ENCODE measurements around the gene PCAT7. TPM values are rescaled to one million over a fixed set of nuclear protein-coding genes. Genes with fewer than 3 reads are reported as not detected.

The PCAT7 gene
- total RNA-seq, 1 experiment from 2014 or later: 4.0 TPM

DNA sequence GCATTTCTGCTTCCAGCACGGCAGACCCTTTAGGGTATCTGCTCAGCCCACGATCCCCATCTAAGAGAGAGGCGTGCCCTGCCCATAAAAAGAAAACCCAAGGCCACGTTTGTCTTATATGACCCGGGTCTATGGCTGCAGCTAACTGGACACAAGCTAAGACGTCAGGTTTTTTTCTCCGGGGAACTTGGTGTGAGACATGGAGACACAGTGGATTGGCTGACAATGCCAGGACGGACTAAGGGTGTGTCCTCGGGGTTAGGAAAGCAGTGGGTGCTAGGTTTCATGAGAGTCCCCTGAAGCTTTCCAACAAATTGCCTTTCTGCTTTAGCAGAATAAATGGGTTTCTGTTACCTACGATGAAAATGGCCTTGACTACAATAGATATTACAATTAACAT lies 45.8 kb downstream of the PCAT7 start:
- H2BK12ac ChIP-seq (ENCODE audit: insufficient read length, low read depth, low read length): no peak overlapping the region
- no peak overlapping the region for H3K18ac ChIP-seq (ENCODE audit: insufficient read length, low read depth, low read length)
- H2AK5ac ChIP-seq (ENCODE audit: insufficient read length, low read length): no peak overlapping the region
- no peak overlapping the region for H3K14ac ChIP-seq (ENCODE audit: insufficient read depth, low read length)
- no peak overlapping the region for H3T11ph ChIP-seq (ENCODE audit: low read length)
- H2AFZ ChIP-seq (ENCODE audit: low read length): no peak overlapping the region
- no peaks in the 10 kb centered on the region for H3K79me1 ChIP-seq (ENCODE audit: insufficient read depth, low read depth, low read length, poor library complexity, severe bottlenecking)
- Mint-ChIP-seq H3K4me1 (peaks cover 5 to 11% of the 10 kb centered on the region in 2 experiments), H3K9me3 (no peaks in the 10 kb centered on the region), H3K36me3 (ENCODE audit: insufficient read depth in 1 of 3, low read depth in 3 of 3) (no peaks in the 10 kb centered on the region), H3K27me3 (ENCODE audit: low read depth) (peaks cover 14% of the 10 kb centered on the region), H3K4me3 (no peak overlapping the region), H3K27ac (no peak overlapping the region)
- no peak overlapping the region for H3K4ac ChIP-seq (ENCODE audit: low read depth, low read length)
- H3K9ac ChIP-seq (ENCODE audit: extremely low read depth, insufficient read length, low read length): no peak overlapping the region
- no peak overlapping the region for H3K56ac ChIP-seq (ENCODE audit: insufficient read length, low read depth, low read length)
- no peak overlapping the region for H4K5ac ChIP-seq (ENCODE audit: insufficient read length, low read depth, low read length)
- no peaks in the 10 kb centered on the region for H3K4me1 ChIP-seq (ENCODE audit: insufficient read depth, low read length)
- no peak overlapping the region for H4K8ac ChIP-seq (replicated peaks; ENCODE audit: insufficient read length, low read depth, low read length)
- no peak overlapping the region for H2BK120ac ChIP-seq (ENCODE audit: low read depth, low read length, poor library complexity, severe bottlenecking)
- H3K23me2 ChIP-seq (ENCODE audit: insufficient read length, low read depth, low read length, poor library complexity, severe bottlenecking): no peaks in the 10 kb centered on the region
- H3K23ac ChIP-seq (ENCODE audit: insufficient read length, low read depth, low read length): no peak overlapping the region
- no peaks in the 10 kb centered on the region for H3K27me3 ChIP-seq (ENCODE audit: insufficient read depth, low read length)
- no peaks in the 10 kb centered on the region for H4K20me1 ChIP-seq (ENCODE audit: control insufficient read depth, insufficient read depth, insufficient read length)
- H2BK5ac ChIP-seq (ENCODE audit: insufficient read length, low read length): no peak overlapping the region
- H3K79me2 ChIP-seq (ENCODE audit: insufficient read depth, low read length): no peaks in the 10 kb centered on the region
- H4K91ac ChIP-seq (ENCODE audit: insufficient read length, low read depth, low read length): no peak overlapping the region
- H3K9me3 ChIP-seq (ENCODE audit: control insufficient read depth, low read depth, low read length): no peaks in the 10 kb centered on the region
- TF ChIP-seq CTCF (conservative IDR thresholded peaks at IDR 0.05): no peak
- H2BK15ac ChIP-seq (ENCODE audit: low read depth, low read length): no peak overlapping the region
- no peak overlapping the region for H2BK20ac ChIP-seq (ENCODE audit: low read depth, low read length, poor library complexity, severe bottlenecking)
- H3K27ac ChIP-seq (ENCODE audit: insufficient read length, low read depth, low read length): no peak overlapping the region
- no CpG with 5 or more reads among the region's 10 CpGs for WGBS (ENCODE audit: extremely low coverage, insufficient read length, low lambda C conversion rate)
- no peak for DNase-seq
- no peak overlapping the region for H3K4me2 ChIP-seq (ENCODE audit: insufficient read depth, insufficient read length, low read length)
